Measurements from ENCODE around the gene SMPD4. TPM values are rescaled to one million over a fixed set of nuclear protein-coding genes. Genes with fewer than 3 reads are reported as not detected.

Gene SMPD4
- polyA plus RNA-seq, 4 donors: 23.8 to 46.7 (median 32.6) TPM

Other genes starting within 250 kb of the SMPD4 start
- gene RAB6C, start 201.9 kb downstream of the SMPD4 start, polyA plus RNA-seq: under 1 TPM in 2 of 4 donors, not detected in 2; 0.07 to 0.09 TPM
- not detected for gene POTEF, start 52.4 kb downstream of the SMPD4 start, polyA plus RNA-seq
- 1 to 10 TPM in 1 of 4 donors, under 1 TPM in 1, not detected in 2; 0.81 to 1.5 TPM for gene CCDC74B, start 36.5 kb downstream of the SMPD4 start, polyA plus RNA-seq
- gene MZT2B, start 660 bp upstream of the SMPD4 start, polyA plus RNA-seq: 100 to 1,000 TPM; 161 to 317 (median 245) TPM
- 1 to 10 TPM in 1 of 4 donors, under 1 TPM in 1, not detected in 2; 0.12 to 2.4 TPM for gene TUBA3E, start 16.8 kb upstream of the SMPD4 start, polyA plus RNA-seq
- 10 to 100 TPM; 52.7 to 77.7 (median 62.2) TPM for gene IMP4, start 161.3 kb upstream of the SMPD4 start, polyA plus RNA-seq
- gene PTPN18, start 174.5 kb upstream of the SMPD4 start, polyA plus RNA-seq: 100 to 1,000 TPM in 1 of 4 donors, 10 to 100 TPM in 3; 58.6 to 105 (median 66.5) TPM

Data from small intestine (tissue), 4 donors.